HG02884 (cell line): ENCODE results near the gene FAM200C.
"Not testable (repeated sequence)": the region's sequence is repeated elsewhere in the genome, so short reads cannot be mapped to it uniquely, and the experiment has no call there.

Source experiments
- ATAC-seq: cut with Tn5 transposase; IDR thresholded peaks from one replicate; pipeline ENCODE4 v1.9.1; 2021; ENCODE audit warnings: mild to moderate bottlenecking, moderate library complexity; ENCODE audit not compliant: unreplicated experiment

Gene FAM200C

GRCh38 chr5:160399402-160400353 lies at the start of gene FAM200C:
FAM200C (minus strand) TSS chr5:160400054; CDS start chr5:160395490, 4,564 bp downstream.
- ATAC-seq: peak; percentile 80

DNA sequence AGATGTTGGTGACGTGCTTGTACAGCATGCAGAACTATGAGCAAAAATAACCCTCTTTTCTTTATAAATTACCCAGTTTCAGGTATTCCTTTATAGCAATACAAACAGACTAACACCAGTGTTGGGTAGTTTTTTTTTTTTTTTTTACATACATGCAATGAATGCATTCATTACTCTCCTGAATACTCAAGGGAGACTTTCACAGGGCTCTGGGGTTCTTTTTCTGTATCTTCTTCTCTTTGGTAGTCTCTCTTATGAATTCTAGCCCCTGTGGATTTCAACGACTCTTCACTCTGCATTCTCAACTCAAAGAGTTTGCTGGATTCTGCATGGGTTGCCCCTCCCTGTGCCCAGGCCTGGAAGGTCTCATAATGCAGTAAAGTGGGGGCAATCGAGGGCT lies 49.6 kb upstream of the FAM200C start:
- ATAC-seq: no peak

DNA sequence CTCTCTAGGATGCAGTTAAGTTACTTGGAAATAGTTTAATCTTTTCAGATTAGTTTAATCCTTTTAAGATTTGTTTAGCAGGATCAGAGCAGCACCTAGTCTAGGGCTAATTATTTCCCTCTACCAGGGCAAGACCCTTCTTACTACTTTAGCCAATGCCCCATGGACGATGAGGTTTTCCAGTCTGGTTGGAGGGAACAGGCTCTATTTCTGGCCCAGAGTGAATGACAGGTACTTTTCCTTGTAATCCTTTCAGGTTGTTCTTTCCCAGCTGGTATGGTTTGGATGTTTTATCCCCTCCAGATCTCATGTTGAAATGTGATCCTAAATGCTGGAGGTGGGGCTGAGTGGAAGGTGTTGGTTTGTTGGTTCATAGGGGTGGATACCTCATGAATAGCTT lies 49.0 kb upstream of the FAM200C start:
- ATAC-seq: no peak

- no peak for ATAC-seq
These were observed 45.9 kb upstream of the FAM200C start for GRCh38 chr5:160445751-160446150.

- ATAC-seq: no peak
These were observed 45.3 kb upstream of the FAM200C start for GRCh38 chr5:160445132-160445531.

- no peak for ATAC-seq
These were observed 44.6 kb upstream of the FAM200C start for GRCh38 chr5:160444407-160444806.

DNA sequence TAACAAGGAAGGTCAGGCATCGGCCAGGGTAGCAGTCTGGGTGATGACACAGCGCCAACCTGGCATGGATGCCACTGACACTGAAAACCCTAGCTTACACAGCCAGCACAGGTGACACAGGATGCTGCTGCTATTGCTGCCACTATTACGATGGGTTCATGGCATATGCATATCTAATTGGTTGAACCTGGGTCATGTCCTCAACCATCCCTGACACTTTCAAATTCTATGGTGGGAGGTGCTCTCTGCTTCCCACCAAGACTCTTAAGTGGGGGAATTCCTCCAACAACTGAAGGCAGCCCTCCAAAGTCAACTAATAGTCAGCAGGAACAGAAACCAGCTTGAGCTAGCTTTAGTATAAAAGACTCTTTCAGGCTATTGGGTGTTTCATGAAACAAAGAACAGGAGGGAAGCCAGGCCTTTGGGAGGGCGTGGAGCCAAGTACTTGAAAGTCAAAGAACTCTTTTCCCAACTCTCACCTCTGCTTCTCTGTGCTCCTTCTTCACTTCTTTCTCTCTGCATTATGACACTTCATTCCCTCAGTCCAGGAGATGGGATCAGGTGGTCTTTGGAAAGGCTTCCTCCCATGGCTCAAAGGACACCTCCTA lies 43.1 kb upstream of the FAM200C start:
- peak; percentile 23 for ATAC-seq

DNA sequence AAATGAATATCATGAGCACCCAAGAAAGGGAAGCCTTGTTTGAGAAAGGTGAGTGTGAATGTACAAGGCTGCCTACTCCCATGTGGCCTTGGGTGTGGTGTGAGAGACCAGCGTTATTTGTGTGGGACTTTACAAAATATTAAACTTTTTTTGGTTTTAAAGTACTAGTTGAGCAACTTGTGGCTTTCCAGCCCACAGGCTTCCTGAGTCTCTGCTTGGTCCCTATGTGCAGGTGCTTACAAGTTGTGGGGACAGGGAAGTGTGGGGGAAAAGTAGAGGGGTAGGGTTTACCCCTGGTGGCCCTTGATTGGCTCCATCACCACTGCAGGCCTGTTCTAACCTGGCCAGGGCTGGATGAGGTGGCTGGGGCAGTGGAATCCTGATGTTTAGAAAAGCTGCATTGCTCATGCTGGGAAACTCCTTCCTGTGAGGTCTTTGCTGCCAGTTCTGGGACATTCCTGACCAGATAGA lies 41.5 kb upstream of the FAM200C start:
- ATAC-seq: peak; percentile 21

DNA sequence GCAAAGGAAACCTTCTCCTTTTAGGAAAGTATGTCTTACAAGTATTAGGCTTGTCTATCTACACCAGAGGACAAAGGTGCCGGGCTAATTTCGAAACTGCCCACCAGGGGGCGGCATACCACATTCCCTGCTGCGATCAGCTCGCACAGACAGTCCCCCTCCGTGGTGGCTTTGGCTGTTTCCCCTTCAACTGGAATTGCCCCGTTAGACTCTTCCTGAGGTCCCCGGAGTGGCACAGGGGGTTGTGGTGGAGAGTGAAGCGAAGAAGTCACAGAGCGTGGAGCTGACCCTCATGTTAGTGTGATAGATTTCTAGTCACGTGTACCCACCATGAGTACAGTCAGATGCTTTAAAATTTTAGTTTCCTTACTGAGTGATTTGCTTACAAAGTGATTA lies 39.3 kb upstream of the FAM200C start:
- ATAC-seq: peak; percentile 54

GRCh38 chr5:160438316-160439204 lies 38.7 kb upstream of the FAM200C start:
- peak; percentile 23 for ATAC-seq

DNA sequence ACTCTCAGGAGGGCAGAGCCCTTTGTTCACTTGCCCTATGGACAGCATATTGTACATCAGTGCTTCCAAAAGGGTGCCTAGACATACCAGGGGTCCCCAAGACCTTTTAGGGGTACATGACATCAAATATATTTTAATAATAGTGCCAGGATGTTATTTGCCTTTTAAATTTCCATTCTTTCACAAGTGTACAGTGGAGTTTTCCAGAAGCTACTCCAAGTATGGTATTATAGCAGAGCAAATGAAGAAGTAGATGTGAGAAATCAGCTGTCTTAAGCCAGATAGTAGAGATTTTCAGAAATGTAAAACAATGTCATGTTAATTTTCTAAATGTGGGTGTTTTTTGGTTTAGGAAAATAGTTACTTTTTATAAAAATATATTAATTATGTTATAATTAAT lies 37.4 kb upstream of the FAM200C start:
- ATAC-seq: no peak

DNA sequence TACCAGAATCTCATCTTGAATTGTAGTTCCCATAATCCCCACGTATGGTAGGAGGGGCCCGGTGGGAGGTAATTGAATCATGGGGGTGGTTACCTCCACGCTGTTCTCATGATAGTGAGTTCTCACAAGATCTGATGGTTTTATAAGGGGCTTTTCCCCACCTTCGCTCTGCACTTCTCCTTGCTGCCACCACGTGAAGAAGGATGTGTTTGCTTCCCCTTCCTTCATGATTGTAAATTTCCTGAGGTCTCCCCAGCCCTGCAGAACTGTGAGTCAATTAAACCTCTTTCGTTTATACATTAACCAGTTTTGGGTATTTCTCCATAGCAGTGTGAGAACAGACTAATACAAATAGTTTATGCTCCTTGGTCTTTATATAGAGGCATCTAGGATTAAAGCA lies 36.8 kb upstream of the FAM200C start:
- ATAC-seq: not testable (repeated sequence)

- no peak for ATAC-seq
These were observed 36.2 kb upstream of the FAM200C start for GRCh38 chr5:160436017-160436416.

- no peak for ATAC-seq
These were observed 35.7 kb upstream of the FAM200C start for GRCh38 chr5:160435532-160435931.

- ATAC-seq: peak; percentile 82
These were observed 34.2 kb upstream of the FAM200C start for GRCh38 chr5:160434022-160434531.

- ATAC-seq: no peak
These were observed 32.9 kb upstream of the FAM200C start for GRCh38 chr5:160432787-160433186.

GRCh38 chr5:160432196-160432595 lies 32.3 kb upstream of the FAM200C start:
- no peak for ATAC-seq

- ATAC-seq: no peak
These were observed 27.8 kb upstream of the FAM200C start for GRCh38 chr5:160427607-160428006.

GRCh38 chr5:160423099-160423498 lies 23.2 kb upstream of the FAM200C start:
- ATAC-seq: no peak

- ATAC-seq: peak; percentile 65
These were observed 21.9 kb upstream of the FAM200C start, which contains the start of gene PTTG1 for GRCh38 chr5:160421625-160422258. PTTG1 (plus strand) TSS chr5:160421855; CDS start chr5:160422313, 458 bp downstream.
